GM12875 (cell line): Measurements from ENCODE around the gene DNAH8.

Experiments
- H3K4me3 ChIP-seq: one replicate; pipeline ENCODE4 v1.5.1; 2011; ENCODE audit warnings: low read depth, low read length, control low read depth
- TF ChIP-seq, protein P1 (sequence below): IDR thresholded peaks from 2 replicates; pipeline ENCODE4 v1.5.1; 2011; ENCODE audit warnings: low read depth, mild to moderate bottlenecking, control low read depth, inconsistent platforms, low read length, moderate library complexity, borderline replicate concordance; ENCODE audit not compliant: insufficient read depth

Gene DNAH8

DNA sequence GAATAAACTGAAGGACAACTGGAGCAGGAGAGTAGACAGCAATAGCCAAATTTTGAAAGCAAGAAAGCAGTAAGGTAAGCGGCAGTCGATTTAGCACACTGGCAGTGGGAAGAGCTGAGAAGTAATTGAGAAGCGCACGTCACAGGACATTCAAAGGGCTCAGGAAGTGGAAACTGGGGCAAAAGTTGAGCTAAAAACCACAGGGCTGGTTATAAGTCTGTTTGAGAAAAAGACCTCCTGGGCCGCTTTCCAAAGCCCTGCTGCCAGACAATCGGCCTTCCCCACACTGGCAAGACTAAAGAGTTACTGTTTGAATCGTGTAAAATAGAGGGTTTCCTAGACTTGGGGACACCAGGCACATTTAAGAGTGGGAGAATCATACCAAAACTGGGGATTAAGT lies 161.4 kb downstream of the DNAH8 start:
- TF ChIP-seq, protein P1, sequence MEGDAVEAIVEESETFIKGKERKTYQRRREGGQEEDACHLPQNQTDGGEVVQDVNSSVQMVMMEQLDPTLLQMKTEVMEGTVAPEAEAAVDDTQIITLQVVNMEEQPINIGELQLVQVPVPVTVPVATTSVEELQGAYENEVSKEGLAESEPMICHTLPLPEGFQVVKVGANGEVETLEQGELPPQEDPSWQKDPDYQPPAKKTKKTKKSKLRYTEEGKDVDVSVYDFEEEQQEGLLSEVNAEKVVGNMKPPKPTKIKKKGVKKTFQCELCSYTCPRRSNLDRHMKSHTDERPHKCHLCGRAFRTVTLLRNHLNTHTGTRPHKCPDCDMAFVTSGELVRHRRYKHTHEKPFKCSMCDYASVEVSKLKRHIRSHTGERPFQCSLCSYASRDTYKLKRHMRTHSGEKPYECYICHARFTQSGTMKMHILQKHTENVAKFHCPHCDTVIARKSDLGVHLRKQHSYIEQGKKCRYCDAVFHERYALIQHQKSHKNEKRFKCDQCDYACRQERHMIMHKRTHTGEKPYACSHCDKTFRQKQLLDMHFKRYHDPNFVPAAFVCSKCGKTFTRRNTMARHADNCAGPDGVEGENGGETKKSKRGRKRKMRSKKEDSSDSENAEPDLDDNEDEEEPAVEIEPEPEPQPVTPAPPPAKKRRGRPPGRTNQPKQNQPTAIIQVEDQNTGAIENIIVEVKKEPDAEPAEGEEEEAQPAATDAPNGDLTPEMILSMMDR = no peak
- H3K4me3 ChIP-seq = no peak overlapping the region

DNA sequence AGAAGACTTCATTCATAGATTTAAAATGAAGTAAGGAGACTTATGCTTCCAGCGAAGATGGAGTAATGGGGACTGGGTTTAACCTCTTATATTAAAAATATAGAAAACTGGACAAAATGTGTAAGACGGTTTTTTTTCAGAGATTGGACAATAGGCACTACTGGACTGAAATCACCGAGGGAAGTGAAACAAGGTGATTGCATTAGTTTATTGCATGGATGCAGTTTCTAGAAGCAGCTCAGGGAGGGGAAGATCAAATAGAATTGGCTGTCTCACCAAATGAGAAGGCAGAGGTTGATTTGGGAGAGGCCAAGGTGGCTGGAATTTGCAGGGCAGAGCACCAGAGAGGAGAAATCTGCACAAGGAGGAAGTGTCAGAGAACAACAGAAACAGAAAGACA lies 162.6 kb downstream of the DNAH8 start:
- TF ChIP-seq, protein P1 = no peak
- H3K4me3 ChIP-seq = no peak overlapping the region

DNA sequence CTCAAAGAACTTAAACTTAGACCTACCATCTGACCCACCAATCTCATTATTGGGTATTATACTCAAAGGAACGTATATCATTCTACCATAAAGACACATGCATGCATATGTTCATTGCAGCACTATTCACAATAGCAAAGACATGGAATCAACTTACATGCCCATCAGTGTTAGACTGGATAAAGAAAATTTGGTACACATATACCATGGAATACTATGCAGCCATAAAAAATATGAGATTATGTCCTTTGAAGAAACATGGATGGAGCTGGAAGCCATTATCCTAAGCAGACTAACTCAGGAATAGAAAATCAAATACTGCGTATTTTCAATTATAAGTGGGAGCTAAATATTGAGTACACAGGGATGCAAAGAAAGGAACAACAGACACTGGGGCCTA lies 167.0 kb downstream of the DNAH8 start:
- TF ChIP-seq, protein P1 = no peak
- no peak overlapping the region for H3K4me3 ChIP-seq

- H3K4me3 ChIP-seq = no peak overlapping the region
- TF ChIP-seq, protein P1 = no peak
Measured at GRCh38 chr6:38897507-38897906, 182.4 kb downstream of the DNAH8 start.

DNA sequence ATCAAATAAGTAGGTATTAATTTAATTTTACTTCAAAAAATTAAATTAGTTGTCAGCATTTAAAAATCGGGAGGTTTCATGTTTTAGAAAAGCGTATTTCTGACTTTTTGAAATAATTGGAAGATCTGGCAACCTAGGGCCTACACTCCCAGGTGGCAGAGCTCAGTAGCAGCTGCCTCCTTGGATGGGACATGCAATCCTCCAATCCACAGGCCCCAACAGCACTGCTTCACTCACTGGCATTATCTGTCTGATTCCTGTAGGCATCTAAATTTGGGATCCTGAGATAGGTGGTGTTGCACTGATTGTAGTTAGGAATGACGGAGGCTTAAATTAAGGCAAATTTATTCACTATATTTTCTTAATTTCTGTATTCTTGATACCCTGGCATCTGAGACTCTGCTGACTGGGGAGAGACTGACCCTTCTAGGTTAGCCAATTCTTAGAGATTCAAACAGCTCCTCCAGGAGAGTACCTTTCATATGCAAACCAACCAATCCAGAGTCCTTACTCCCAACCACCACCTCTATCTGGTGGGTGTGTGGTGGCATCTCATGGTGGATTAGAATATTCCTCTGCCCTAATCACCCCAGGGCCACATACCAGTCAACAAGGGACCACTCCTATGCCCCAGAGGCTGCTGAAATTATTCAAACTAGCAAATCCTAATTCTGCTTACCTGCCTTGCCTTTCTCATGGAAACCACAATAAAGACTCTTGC lies 186.9 kb downstream of the DNAH8 start:
- TF ChIP-seq, protein P1 = no peak

DNA sequence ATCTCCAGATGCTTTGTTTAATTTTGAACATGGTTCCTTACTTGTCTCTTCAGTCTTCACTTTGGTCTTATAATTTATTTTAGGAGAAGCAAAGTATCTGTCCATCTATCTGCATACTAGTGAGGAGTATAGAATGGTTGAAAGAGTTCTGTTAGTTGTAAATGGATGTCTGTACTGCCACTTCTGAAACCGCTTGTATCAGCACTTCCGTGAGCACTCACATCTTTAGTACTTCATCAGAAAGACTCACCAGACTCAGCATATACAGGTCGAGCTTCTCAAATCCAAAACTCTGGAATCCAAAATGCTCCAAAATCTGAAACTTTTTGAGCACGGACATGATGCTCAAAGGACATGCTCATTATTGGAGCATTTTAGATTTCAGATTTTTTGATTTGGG lies 191.5 kb downstream of the DNAH8 start:
- TF ChIP-seq, protein P1 = no peak
- H3K4me3 ChIP-seq = no peak overlapping the region

More for the DNA sequence above, 186.9 kb downstream of the DNAH8 start:
- no peak overlapping the region for H3K4me3 ChIP-seq

DNA sequence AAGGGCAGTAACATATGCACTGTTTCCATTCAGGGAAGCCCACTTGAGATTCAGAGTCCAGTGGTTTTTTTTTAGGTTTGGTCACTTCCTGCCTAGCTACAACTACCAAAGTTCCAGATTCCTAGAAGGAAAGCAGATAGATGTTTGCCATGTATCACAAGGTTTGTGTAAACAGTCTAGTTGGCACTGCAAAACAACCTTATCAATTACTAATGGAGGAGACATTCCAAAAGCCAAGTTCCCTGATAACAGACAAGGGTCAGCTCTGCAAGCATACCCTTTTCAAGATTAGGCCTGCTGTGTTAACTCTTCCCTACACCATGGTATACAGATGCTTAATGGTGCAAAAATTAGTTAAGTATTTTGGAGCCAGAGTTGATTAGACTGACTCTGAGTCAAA lies 192.2 kb downstream of the DNAH8 start:
- H3K4me3 ChIP-seq = no peak overlapping the region
- TF ChIP-seq, protein P1 = no peak
